ENCODE measurements around the gene MAST1.
"Not testable (repeated sequence)": the region's sequence is repeated elsewhere in the genome, so short reads cannot be mapped to it uniquely, and the experiment has no call there.

Gene MAST1

GRCh38 chr19:12838182-12838885 lies at the start of gene MAST1:
TSS of gene MAST1 (plus strand) at chr19:12838515. CDS start at chr19:12838573, 58 bp downstream.
- ATAC-seq = peak; percentile 55 to 58

GRCh38 chr19:12788682-12789097 lies 49.6 kb upstream of the MAST1 start:
- no peak for ATAC-seq

- ATAC-seq = no peak
Measured at GRCh38 chr19:12789098-12789903, 49.0 kb upstream of the MAST1 start.

GRCh38 chr19:12789904-12790619 lies 48.3 kb upstream of the MAST1 start:
- ATAC-seq = peak; percentile 44 to 46

- no peak for ATAC-seq
Measured at GRCh38 chr19:12790628-12791344, 47.5 kb upstream of the MAST1 start.

GRCh38 chr19:12791345-12792050 lies 46.8 kb upstream of the MAST1 start, which contains the start of gene JUNB:
TSS of gene JUNB (plus strand) at chr19:12791486. CDS start at chr19:12791772, 286 bp downstream.
- ATAC-seq = peak; percentile 46 to 47

GRCh38 chr19:12792051-12792852 lies 46.1 kb upstream of the MAST1 start:
- no peak for ATAC-seq

GRCh38 chr19:12792853-12793289 lies 45.4 kb upstream of the MAST1 start:
- no peak for ATAC-seq

- ATAC-seq = peak; percentile 46 to 52
Measured at GRCh38 chr19:12793290-12794195, 44.8 kb upstream of the MAST1 start.

- ATAC-seq = no peak
Measured at GRCh38 chr19:12794196-12794941, 43.9 kb upstream of the MAST1 start.

GRCh38 chr19:12794971-12795381 lies 43.3 kb upstream of the MAST1 start:
- no peak for ATAC-seq

GRCh38 chr19:12796146-12797071 lies 41.9 kb upstream of the MAST1 start:
- no peak for ATAC-seq

- no peak for ATAC-seq
Measured at GRCh38 chr19:12797141-12797587, 41.2 kb upstream of the MAST1 start.

GRCh38 chr19:12797607-12798006 lies 40.7 kb upstream of the MAST1 start:
- not testable (repeated sequence) for ATAC-seq

GRCh38 chr19:12799742-12800465 lies 38.4 kb upstream of the MAST1 start:
- no peak for ATAC-seq

GRCh38 chr19:12800466-12800770 lies 37.9 kb upstream of the MAST1 start:
- ATAC-seq = no peak

- ATAC-seq = peak; percentile 9 to 29
Measured at GRCh38 chr19:12800923-12801465, 37.3 kb upstream of the MAST1 start.

Data from activated CD4-positive, CD25-positive, alpha-beta regulatory T cell treated with anti-CD3 and anti-CD28 coated beads, Interleukin-2, amount 50 U/mL, for 24 hours (primary cell).